ENCODE measurements around the gene JPH2.

JPH2 gene

DNA sequence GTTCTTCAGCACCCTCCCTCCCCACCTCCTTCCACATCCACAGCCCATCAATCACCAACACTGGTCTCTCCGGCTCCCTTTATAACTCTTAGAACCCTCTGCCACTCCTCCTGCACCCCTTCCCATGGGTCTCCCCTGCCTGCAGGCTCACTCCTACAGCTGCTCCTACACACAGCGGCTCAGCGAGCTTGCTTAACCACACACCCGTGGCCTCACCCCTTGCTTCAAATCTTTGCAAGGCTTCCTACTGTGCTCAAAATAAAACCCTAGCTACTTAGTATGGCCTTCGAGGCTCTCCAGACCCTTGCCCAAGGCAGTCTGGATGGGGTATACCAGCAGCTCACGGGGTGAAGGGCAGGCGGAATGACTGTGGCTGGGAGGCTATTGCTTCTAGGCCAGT lies 63.7 kb downstream of the JPH2 start:
- DNase-seq: no peak

DNA sequence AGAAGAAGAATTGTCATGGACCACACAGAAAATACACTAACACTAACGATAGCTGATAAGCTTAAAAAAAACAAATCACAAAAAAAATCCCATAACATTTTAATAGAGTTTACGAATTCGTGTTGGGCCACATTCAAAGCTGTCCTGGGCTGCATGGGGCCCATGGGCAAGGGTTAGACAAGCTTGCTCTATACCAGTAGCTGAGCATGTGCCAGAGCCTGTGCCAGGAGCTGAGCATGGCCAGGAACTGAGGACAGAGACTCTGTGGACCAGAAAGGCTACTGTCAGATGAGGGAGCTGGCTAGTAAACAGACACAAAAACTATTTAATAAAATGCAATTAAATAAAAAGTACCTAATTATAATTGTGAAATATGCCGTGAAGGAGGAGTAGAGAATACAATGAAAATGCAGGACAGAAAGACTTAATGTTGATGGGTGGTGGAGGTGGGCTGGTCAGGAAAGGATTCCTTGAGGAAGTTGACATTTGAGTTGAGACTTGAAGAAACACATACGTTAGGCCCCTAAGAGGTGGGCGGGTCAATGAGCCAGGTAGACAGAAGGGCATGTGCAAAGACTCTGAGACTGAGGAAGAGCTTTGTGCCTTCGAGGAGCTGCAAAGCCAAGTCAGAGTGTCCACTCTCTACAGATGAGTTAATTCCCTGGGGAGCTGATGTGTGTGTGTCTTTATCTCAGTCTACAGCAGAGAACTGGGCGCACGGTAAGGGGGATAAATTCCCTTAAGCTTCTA lies 66.1 kb downstream of the JPH2 start:
- no peak for DNase-seq

- DNase-seq: no peak
Measured at GRCh38 chr20:44118185-44119033, 68.6 kb downstream of the JPH2 start.

GRCh38 chr20:44117296-44118184 lies 69.4 kb downstream of the JPH2 start:
- no peak for DNase-seq

- DNase-seq: no peak
Measured at GRCh38 chr20:44115762-44116644, 71.0 kb downstream of the JPH2 start.

DNA sequence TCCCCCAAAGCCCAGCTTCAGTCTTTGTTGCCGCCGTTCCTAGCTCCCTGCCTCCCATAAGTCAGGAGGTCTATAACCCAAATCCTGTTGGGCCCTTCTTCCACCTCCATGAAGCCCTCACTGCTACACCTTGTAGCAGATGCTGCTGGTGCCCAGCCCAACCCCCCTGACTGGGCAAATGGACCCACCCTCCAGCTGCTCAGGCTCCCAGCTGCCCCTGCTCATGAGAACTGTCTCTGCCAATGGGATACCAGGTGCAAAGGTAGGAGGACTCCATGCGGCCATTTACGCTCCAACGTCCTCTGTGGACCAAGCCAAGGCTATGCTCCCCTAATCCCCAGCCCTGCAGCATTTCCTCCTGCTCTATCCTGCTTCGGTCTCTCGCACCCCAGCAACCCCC lies 71.8 kb downstream of the JPH2 start:
- DNase-seq: no peak

- DNase-seq: no peak
Measured at GRCh38 chr20:44113618-44114376, 73.2 kb downstream of the JPH2 start.

GRCh38 chr20:44112889-44113617 lies 73.9 kb downstream of the JPH2 start:
- no peak for DNase-seq

DNA sequence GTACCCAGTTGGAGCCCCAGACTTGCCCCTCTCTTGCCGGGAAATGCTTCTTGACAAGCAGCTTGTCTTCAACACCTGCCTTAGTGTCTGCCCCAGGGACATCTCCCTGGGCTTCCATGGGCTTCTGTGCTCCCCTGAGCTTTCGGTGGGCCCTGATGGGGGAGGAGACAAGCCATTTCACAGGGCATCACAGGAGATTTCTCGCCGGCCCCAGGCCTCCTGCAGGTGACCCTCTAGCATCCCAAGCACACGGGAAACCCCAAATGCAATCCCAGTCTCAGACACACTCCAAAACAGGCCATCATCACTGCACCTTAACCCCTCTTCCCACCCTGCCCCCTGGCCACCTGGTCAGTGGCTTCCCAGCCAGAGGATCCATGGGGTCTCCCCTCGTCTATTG lies 74.5 kb downstream of the JPH2 start:
- DNase-seq: no peak

DNA sequence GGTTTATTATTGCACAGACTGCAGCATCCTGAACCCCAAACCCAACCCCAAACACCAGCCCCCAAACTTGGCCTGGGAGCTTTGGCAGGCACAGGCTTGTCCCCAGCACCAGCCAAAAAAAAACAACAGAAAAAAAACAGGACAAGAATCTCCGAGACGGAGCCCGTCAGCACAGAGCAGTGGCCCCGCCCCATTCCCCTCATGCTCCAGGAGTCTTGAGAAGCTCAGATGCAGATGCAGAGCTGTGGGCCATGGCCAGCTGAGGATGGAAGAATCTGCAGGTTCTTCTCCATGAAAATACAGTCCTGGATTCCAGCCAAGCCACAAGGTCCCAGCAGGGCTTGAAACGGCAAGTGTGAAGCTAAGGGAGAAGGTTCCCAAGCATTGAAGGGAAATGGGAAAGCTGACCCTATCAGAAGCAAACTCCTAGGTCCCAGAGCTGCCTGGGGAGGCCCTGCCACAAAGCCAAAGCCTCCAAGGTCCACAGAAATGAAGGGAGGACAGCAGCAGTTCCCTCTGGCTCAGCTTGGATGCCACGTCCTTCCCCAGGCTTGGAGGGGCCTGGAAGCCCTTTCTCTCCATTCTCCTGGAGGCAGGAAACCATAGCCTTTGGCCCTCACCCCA lies 75.2 kb downstream of the JPH2 start:
- DNase-seq: no peak

DNA sequence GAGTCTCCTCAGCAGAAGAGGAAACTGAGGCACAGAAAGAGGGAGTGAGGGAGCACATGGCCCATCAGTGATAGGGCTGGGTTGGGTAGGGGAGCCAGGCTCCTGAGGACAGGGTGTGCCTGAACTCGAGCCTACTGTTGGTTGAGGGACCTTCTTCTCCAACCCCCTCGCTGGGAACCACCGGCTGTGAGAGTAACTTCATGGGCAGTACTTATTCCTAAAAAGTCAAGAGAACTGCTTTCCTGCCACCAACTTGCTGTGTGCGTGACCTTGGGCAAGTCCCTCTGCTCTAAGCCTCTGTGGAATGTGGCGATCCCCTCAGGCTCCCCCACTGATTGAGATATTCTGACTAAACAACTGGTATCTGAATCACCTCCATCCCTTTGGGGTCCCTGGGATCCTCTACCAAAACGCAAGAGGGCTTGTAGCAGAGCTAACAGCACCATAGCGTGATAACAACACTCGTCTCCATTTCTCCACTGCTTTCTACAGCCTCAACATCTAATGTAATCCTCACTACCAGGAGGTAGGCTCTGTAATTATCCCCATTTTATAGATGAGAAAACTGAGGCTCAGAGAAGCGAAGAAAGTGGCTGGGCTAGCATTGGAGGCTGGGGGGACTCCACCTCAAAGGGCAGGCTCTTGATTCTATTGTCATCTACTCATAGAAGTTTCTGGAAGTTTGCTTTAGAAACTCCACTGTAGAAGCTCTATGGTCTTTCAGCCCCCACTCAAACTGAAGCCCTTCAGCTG lies 76.0 kb downstream of the JPH2 start:
- no peak for DNase-seq

- no peak for DNase-seq
Measured at GRCh38 chr20:44109951-44110361, 77.0 kb downstream of the JPH2 start.

DNA sequence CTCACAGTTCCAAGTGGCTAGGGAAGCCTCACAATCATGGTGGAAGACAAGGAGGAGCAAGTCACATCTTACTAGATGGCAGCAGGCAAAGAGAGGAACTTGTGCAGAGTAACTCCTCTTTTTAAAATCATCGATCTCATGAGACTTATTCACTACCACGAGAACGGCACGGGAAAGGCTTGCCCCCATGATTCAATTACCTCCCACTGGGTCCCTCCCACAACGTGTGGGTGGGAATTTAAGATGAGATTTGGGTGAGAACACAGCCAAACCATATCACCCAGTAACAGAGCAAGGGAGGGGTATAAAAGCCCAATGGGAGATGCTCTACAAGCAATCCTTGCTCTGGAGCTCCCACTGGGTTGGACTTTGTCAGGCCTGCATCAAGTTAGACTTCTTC lies 80.4 kb downstream of the JPH2 start:
- no peak for DNase-seq

- no peak for DNase-seq
Measured at GRCh38 chr20:44104798-44105517, 82.0 kb downstream of the JPH2 start.

DNA sequence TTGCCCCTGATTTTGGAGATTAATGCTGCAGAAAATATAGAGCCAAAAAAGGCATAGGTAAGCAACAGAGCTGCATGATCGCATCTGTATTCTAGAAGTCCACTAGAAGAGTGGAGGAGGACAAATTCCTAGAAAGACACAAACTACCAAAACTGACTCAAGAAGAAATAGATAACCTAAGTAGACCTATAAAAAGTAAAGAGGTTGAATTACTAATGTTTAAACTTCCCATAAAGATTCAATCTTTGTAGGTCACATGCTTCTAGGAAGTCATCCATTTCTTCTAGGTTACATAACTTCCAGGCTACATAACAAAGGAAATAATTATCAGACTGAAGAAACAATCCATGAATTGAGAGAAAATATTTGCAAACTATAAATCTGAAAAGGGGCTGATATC lies 84.4 kb downstream of the JPH2 start:
- DNase-seq: no peak

- DNase-seq: no peak
Measured at GRCh38 chr20:44099832-44100231, 87.2 kb downstream of the JPH2 start.

- DNase-seq: no peak
Measured at GRCh38 chr20:44098657-44099056, 88.3 kb downstream of the JPH2 start.

GRCh38 chr20:44098256-44098630 lies 88.7 kb downstream of the JPH2 start:
- no peak for DNase-seq
